Breast epithelium (tissue), 3 donors: Measurements from ENCODE around the gene ZDHHC12.

Experiments
- POLR2A ChIP-seq: fragments of 450-650 bp; IDR thresholded peaks from one replicate; pipeline ENCODE4 v1.6.1; 2016; ENCODE audit warnings: antibody characterized with exemption, mild to moderate bottlenecking, moderate library complexity
- TF ChIP-seq, protein P1 (sequence below), 3 donors: fragments of 450-650 bp; IDR thresholded peaks; one replicate each; pipeline ENCODE4 v1.5.1; 2016 to 2017; ENCODE audit warnings: antibody characterized with exemption in 3 of 3, mild to moderate bottlenecking in 3 of 3, moderate library complexity in 3 of 3

DNA sequence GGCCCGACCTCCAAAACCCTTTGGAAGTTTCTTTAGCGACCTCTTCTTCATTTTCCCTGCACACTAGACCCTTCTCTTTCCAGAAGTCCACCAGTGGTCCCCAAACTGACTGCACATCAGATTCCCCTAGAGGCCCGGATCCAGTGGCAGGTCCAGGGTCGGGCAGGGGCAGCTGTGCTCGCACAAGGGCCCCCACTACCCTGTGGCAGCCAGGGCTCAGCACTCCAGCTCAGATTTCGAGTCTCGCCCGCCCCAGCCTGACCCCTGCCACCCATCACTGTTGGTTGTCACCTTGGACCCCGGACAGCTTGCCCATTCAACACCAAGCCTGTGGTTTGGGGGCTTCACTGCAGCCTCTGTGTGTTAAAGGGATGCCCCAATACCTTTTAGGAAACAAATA is 7.8 kb upstream of the ZDHHC12 start:
- TF ChIP-seq POLR2A, result no peak
- TF ChIP-seq, protein P1, sequence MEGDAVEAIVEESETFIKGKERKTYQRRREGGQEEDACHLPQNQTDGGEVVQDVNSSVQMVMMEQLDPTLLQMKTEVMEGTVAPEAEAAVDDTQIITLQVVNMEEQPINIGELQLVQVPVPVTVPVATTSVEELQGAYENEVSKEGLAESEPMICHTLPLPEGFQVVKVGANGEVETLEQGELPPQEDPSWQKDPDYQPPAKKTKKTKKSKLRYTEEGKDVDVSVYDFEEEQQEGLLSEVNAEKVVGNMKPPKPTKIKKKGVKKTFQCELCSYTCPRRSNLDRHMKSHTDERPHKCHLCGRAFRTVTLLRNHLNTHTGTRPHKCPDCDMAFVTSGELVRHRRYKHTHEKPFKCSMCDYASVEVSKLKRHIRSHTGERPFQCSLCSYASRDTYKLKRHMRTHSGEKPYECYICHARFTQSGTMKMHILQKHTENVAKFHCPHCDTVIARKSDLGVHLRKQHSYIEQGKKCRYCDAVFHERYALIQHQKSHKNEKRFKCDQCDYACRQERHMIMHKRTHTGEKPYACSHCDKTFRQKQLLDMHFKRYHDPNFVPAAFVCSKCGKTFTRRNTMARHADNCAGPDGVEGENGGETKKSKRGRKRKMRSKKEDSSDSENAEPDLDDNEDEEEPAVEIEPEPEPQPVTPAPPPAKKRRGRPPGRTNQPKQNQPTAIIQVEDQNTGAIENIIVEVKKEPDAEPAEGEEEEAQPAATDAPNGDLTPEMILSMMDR (IDR thresholded peaks at IDR 0.05), result no peak
